ENCODE measurements around the gene CCDC92. TPM values are rescaled to one million over a fixed set of nuclear protein-coding genes. Genes with fewer than 3 reads are reported as not detected.
"Not testable (repeated sequence)": the region's sequence is repeated elsewhere in the genome, so short reads cannot be mapped to it uniquely, and the experiment has no call there.

The CCDC92 gene
- total RNA-seq, 3 donors from 2014 or later: 7.2 to 8.9 (median 8.6) TPM

- DNase-seq: no peak
- H3K27me3 Mint-ChIP-seq (ENCODE audit: low read depth): no peaks in the 10 kb centered on the region
- H3K4me1 Mint-ChIP-seq (ENCODE audit: low read depth): peaks cover 2% of the 10 kb centered on the region
- no peaks in the 10 kb centered on the region for H3K9me3 Mint-ChIP-seq
- no peak for ATAC-seq
- H3K4me3 Mint-ChIP-seq: no peak overlapping the region
- peaks cover 5% of the 10 kb centered on the region for H3K36me3 Mint-ChIP-seq (ENCODE audit: insufficient read depth)
Observed at GRCh38 chr12:123956249-123956648, 16.4 kb downstream of the CCDC92 start.

GRCh38 chr12:123954647-123955350, 17.8 kb downstream of the CCDC92 start:
- DNase-seq (no peak), ATAC-seq (no peak)
- H3K4me3 Mint-ChIP-seq: no peak overlapping the region
- no peaks in the 10 kb centered on the region for H3K27me3 Mint-ChIP-seq (ENCODE audit: low read depth)
- H3K36me3 Mint-ChIP-seq (ENCODE audit: insufficient read depth): peaks cover 5% of the 10 kb centered on the region
- H3K4me1 Mint-ChIP-seq (ENCODE audit: low read depth): no peaks in the 10 kb centered on the region
- no peaks in the 10 kb centered on the region for H3K9me3 Mint-ChIP-seq

GRCh38 chr12:123952037-123952436, 20.6 kb downstream of the CCDC92 start:
- no peaks in the 10 kb centered on the region for H3K27me3 Mint-ChIP-seq (ENCODE audit: low read depth)
- no peak overlapping the region for H3K4me3 Mint-ChIP-seq
- ATAC-seq: no peak
- H3K36me3 Mint-ChIP-seq (ENCODE audit: insufficient read depth): peaks cover 9% of the 10 kb centered on the region
- H3K4me1 Mint-ChIP-seq (ENCODE audit: low read depth): no peaks in the 10 kb centered on the region
- DNase-seq: no peak
- no peaks in the 10 kb centered on the region for H3K9me3 Mint-ChIP-seq

GRCh38 chr12:123951467-123951866, 21.2 kb downstream of the CCDC92 start:
- Mint-ChIP-seq H3K36me3 (ENCODE audit: insufficient read depth) (peaks cover 7% of the 10 kb centered on the region), H3K27me3 (ENCODE audit: low read depth) (no peaks in the 10 kb centered on the region), H3K4me3 (no peak overlapping the region), H3K9me3 (no peaks in the 10 kb centered on the region), H3K4me1 (ENCODE audit: low read depth) (no peaks in the 10 kb centered on the region)
- ATAC-seq (no peak), DNase-seq (no peak)

GRCh38 chr12:123950476-123951349, 21.9 kb downstream of the CCDC92 start:
- Mint-ChIP-seq H3K36me3 (ENCODE audit: insufficient read depth) (peaks cover 7% of the 10 kb centered on the region), H3K4me3 (no peak overlapping the region), H3K9me3 (no peaks in the 10 kb centered on the region), H3K27me3 (ENCODE audit: low read depth) (no peaks in the 10 kb centered on the region), H3K4me1 (ENCODE audit: low read depth) (no peaks in the 10 kb centered on the region)
- DNase-seq (no peak), ATAC-seq (no peak)

- Mint-ChIP-seq H3K36me3 (ENCODE audit: insufficient read depth) (peaks cover 7% of the 10 kb centered on the region), H3K4me1 (ENCODE audit: low read depth) (no peaks in the 10 kb centered on the region), H3K27me3 (ENCODE audit: low read depth) (no peaks in the 10 kb centered on the region), H3K4me3 (no peak overlapping the region), H3K9me3 (no peaks in the 10 kb centered on the region)
- ATAC-seq (no peak), DNase-seq (no peak)
Observed at GRCh38 chr12:123949770-123950165, 22.9 kb downstream of the CCDC92 start.

GRCh38 chr12:123948796-123949769, 23.5 kb downstream of the CCDC92 start:
- H3K9me3 Mint-ChIP-seq: no peaks in the 10 kb centered on the region
- no peaks in the 10 kb centered on the region for H3K4me1 Mint-ChIP-seq (ENCODE audit: low read depth)
- ATAC-seq (no peak), DNase-seq (no peak)
- no peaks in the 10 kb centered on the region for H3K27me3 Mint-ChIP-seq (ENCODE audit: low read depth)
- H3K4me3 Mint-ChIP-seq: no peak overlapping the region
- H3K36me3 Mint-ChIP-seq (ENCODE audit: insufficient read depth): peaks cover 11% of the 10 kb centered on the region

- no peak overlapping the region for H3K4me3 Mint-ChIP-seq
- no peak for DNase-seq
- H3K9me3 Mint-ChIP-seq: no peaks in the 10 kb centered on the region
Observed at GRCh38 chr12:123948401-123948795, 24.2 kb downstream of the CCDC92 start.

GRCh38 chr12:123947531-123947930, 25.1 kb downstream of the CCDC92 start:
- not testable (repeated sequence) for DNase-seq; H3K4me3 Mint-ChIP-seq; H3K4me1 Mint-ChIP-seq (ENCODE audit: low read depth); ATAC-seq; H3K9me3 Mint-ChIP-seq; H3K27me3 Mint-ChIP-seq (ENCODE audit: low read depth)
- H3K36me3 Mint-ChIP-seq (ENCODE audit: insufficient read depth): peaks cover 16% of the 10 kb centered on the region

More at GRCh38 chr12:123948401-123948795, 24.2 kb downstream of the CCDC92 start:
- peaks cover 11% of the 10 kb centered on the region for H3K36me3 Mint-ChIP-seq (ENCODE audit: insufficient read depth)
- H3K4me1 Mint-ChIP-seq (ENCODE audit: low read depth): no peaks in the 10 kb centered on the region
- no peak for ATAC-seq
- no peaks in the 10 kb centered on the region for H3K27me3 Mint-ChIP-seq (ENCODE audit: low read depth)

- H3K36me3 Mint-ChIP-seq (ENCODE audit: insufficient read depth): peaks cover 22% of the 10 kb centered on the region
- DNase-seq; H3K9me3 Mint-ChIP-seq; H3K27me3 Mint-ChIP-seq (ENCODE audit: low read depth); H3K4me1 Mint-ChIP-seq (ENCODE audit: low read depth); H3K4me3 Mint-ChIP-seq; ATAC-seq: not testable (repeated sequence)
Observed at GRCh38 chr12:123946516-123947505, 25.8 kb downstream of the CCDC92 start.

GRCh38 chr12:123946152-123946515, 26.5 kb downstream of the CCDC92 start:
- Mint-ChIP-seq H3K4me3 (no peak overlapping the region), H3K4me1 (ENCODE audit: low read depth) (no peaks in the 10 kb centered on the region), H3K27me3 (ENCODE audit: low read depth) (no peaks in the 10 kb centered on the region), H3K36me3 (ENCODE audit: insufficient read depth) (peaks cover 28% of the 10 kb centered on the region), H3K9me3 (no peaks in the 10 kb centered on the region)
- no peak for ATAC-seq
- DNase-seq: no peak

GRCh38 chr12:123945287-123946151, 27.1 kb downstream of the CCDC92 start:
- H3K4me1 Mint-ChIP-seq (ENCODE audit: low read depth): no peaks in the 10 kb centered on the region
- no peaks in the 10 kb centered on the region for H3K9me3 Mint-ChIP-seq
- no peaks in the 10 kb centered on the region for H3K27me3 Mint-ChIP-seq (ENCODE audit: low read depth)
- H3K36me3 Mint-ChIP-seq (ENCODE audit: insufficient read depth): peaks cover 28% of the 10 kb centered on the region
- no peak overlapping the region for H3K4me3 Mint-ChIP-seq
- DNase-seq (no peak), ATAC-seq (no peak)

Measured in activated T-cell treated with anti-CD3 and anti-CD28 coated beads, Interleukin-2, amount 50 U/mL, for 4 hours (primary cell).